Fibroblast of skin of left biceps (primary cell): ENCODE measurements around the gene ELN.
"Not testable (repeated sequence)": the region's sequence is repeated elsewhere in the genome, so short reads cannot be mapped to it uniquely, and the experiment has no call there.

ENCODE experiments used
- DNase-seq, 2 experiments: peaks; one replicate each; pipeline ENCODE4 v3.0.0-alpha.2; 2013; ENCODE audit warnings: low read depth in 2 of 2

The ELN gene

DNA sequence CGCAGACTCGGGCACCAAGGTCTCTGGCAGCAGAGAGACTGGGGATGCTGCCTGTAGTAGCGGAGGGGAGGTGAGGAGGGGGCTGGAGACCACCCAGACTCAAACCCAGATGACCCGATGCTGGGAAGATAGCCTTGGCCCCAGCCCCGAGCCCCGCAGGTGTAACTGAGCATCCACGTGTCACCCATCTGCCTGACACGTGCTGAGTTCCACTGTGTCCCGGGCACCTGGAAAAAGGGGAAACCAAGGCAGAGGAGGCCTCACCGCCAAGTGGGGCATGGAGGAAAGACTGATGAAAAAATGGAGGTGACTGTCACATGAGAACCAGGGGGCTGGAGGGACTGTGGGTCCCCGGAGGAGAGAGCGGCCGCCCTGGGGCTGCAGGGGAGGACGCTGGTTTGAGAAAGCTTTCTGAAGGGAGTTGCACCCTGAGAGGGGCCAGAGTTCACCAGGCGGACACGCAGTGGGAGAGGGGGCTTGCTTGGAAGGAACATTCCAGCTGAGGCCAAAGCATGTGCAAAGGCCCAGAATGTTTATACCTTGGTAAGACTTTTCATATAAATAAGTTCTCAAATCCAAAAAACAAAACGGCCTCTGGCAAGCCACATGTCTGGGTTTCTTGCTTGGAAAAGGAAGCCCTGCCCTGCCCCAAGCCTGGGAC, 27.4 kb upstream of the ELN start:
- no peak for DNase-seq

DNA sequence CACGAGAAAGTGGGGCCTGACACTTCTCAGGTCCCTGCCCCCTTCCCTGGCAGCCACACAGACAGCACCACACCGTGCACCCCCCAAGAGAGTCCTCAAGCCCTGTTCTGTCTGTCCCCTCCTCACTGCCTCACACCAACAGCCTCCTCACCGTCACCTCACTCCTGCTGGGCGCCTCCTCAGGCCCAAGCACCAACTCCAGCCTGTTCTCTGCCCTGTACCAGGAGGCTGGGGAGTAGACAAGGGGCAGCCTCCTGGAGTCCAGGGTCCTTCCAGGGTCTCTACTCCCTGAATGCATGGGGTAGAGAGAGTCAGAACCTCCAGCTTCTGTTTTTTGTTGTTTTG, 26.9 kb upstream of the ELN start:
- no peak for DNase-seq

DNA sequence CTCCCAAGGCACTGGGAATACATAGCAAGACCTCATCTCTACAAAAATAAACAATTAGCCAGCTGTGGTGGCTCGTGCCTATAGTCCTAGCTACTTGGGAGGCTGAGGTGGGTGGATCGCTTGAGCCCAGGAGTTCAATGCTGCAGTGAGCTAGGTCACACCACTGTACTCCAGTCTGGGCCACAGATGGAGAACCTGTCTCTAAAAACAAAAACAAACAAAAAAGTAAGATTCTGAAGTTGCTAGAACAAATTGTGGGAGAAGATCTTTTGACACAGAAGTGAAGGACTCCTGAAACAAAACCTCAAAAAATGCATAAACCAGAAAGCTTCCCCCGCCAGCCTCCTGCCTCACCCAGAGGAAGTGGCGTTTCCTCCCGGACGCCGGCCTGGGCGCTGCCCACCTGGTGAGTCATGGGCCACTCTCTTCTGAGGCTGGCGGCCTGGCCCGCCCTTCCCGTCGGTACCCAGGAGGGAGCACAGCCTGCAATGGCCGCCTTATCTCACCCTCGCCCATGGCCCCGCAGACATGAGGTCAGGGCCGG, 25.4 kb upstream of the ELN start:
- no peak for DNase-seq

- DNase-seq = no peak
Observed at GRCh38 chr7:74003621-74004020, 24.4 kb upstream of the ELN start.

DNA sequence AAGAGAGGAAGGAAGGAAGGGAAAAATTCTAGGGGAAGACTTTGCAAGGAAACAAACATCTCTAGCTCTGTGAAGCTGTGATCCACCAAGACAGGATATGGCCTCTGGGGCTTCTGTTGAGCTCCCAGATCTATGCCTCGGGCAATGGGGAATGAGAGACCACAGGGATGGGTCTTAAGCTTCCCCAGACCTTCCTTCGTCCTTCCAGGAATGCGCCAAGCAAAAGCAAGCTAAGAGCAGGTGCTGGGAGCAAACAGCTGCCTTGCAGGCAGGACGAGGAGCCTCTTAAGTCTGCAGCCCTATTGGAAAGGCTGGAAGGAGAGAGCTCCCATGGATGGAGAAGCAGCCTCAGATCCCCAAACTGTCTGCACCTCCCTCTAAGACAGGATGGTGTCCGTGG, 21.9 kb upstream of the ELN start:
- no peak for DNase-seq

GRCh38 chr7:74006451-74007241, 21.3 kb upstream of the ELN start:
- no peak for DNase-seq

- no peak for DNase-seq
Observed at GRCh38 chr7:74007242-74007567, 20.8 kb upstream of the ELN start.

DNA sequence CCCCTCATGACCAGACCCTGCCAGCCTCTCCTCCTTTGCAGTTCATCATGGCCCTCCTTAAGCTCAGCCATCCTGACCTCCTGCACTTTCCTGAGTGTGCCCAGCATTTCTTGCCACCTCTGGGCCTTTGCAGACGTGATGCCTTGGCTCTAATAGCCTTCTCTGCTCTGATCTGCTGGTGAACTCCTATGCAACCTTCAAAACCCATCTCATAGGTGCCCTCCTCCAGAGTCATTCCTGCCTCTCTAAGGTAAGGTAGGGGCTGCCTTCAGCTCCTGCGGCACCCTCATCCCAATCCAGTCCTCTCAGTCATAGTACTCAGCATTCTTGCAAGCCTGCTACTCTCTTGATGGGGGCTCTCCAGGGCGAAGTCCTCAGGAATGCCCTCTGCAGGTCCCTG, 19.3 kb upstream of the ELN start:
- no peak for DNase-seq

DNA sequence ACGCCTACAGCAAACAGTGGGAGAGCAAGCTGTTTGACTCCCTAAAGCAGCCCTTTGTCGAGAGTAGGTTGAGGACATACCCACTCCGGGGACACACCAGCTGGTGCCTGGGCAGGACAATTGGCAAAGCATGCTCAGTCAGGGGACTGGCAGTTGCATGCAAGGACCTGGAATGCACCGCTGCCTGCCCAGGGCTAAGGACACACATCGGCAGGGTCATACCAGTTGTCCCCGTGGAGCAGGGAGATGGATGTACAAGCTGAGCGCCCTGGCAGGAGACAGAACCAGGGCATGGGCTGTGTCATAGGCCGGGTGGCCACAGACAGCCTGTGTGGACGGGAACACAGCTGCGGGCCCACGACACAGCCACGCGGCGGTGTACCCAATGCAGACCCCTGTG, 18.3 kb upstream of the ELN start:
- DNase-seq = no peak

GRCh38 chr7:74010407-74010806, 17.6 kb upstream of the ELN start:
- DNase-seq = no peak

GRCh38 chr7:74011421-74011820, 16.6 kb upstream of the ELN start:
- DNase-seq = not testable (repeated sequence)

GRCh38 chr7:74012842-74013249, 15.1 kb upstream of the ELN start:
- no peak for DNase-seq

GRCh38 chr7:74013539-74014272, 14.3 kb upstream of the ELN start:
- no peak for DNase-seq

GRCh38 chr7:74014931-74015330, 13.0 kb upstream of the ELN start:
- no peak for DNase-seq

DNA sequence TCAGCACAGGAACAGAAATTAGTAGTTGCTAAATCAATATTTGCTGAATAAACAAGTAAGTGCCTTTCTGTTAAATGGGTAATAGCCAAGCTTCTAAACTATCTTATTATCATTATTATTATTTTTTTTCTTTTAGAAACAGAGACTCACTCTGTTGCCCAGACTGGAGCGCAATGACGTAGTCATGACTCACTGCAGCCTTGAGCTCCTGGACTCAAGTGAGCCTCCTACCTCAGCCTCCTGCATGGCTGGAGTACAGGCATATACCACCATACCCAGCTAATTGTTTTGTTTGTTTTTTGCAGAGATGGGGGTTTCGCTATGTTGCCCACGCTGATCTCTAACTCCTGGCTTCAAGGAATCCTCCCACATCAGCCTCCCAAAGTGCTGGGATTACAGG, 12.3 kb upstream of the ELN start:
- no peak for DNase-seq

- DNase-seq = peak in 1 of 2 experiments; percentile 31
Observed at GRCh38 chr7:74017125-74017524, 10.8 kb upstream of the ELN start.

DNA sequence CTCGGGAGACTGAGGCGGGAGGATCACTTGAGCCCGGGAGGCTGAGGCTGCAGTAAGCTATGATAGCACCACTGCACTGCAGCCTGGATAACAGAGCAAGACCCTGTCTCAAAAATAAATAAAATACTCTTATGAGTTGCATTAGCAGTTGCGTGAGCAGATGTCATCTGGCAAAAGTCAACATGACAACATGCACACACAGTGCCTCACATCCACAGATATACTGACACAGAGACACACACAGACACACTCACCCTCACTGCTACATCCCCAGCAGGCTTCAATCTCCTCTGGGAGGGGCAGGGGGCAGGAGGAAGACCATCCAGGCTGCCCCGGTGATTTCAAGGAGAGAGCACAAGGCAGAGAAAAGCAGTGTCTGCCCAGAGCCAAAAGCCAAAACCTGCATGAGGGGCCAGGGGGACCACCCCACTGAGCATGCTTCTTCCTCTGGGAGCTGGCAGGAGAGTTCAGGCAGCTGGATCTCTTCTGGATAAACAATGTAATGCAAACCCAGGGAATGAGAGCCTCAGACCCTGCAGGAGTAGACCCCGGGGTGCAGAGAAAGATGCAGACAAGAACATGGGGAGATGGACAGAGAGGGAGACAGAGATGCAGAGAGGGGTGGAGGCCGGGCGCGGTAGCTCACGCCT, 9.6 kb upstream of the ELN start:
- no peak for DNase-seq

DNA sequence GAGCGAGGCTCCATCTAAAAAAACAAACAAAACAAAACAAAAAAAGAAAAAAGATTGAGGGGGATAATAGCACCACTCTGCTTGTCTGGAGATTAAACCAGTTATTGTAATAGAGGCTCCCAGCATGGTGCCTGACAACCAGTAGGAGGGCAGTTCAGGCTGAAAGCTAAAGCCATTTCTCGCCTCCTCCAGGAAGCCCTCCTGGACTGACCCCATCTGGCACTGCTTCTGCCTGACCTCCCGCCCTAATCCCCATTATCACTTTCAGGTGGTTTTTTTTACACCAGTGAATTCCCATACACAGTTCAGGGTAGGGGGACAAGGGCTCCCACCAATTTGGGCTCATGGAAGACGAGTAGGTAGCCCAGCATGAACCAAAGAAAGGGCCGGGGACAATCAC, 8.8 kb upstream of the ELN start:
- DNase-seq = no peak

DNA sequence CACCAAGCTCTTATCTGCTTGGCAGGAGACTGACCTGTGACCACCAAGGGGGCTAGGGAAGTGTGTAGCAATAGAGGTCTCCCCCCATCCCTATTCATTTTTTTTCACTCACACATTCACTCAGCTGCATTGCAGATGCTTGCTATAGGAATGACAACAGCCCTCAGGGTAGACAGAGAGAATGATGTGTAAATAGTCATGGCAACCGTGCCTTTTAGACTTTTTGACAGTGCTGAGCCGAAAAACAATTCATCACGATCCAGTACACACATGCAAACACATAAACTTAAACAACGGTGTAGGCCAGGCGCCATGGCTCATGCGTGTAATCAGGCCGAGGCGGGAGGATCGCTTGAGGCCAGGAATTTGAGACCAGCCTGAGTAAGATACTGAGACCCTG, 7.6 kb upstream of the ELN start:
- no peak for DNase-seq

DNA sequence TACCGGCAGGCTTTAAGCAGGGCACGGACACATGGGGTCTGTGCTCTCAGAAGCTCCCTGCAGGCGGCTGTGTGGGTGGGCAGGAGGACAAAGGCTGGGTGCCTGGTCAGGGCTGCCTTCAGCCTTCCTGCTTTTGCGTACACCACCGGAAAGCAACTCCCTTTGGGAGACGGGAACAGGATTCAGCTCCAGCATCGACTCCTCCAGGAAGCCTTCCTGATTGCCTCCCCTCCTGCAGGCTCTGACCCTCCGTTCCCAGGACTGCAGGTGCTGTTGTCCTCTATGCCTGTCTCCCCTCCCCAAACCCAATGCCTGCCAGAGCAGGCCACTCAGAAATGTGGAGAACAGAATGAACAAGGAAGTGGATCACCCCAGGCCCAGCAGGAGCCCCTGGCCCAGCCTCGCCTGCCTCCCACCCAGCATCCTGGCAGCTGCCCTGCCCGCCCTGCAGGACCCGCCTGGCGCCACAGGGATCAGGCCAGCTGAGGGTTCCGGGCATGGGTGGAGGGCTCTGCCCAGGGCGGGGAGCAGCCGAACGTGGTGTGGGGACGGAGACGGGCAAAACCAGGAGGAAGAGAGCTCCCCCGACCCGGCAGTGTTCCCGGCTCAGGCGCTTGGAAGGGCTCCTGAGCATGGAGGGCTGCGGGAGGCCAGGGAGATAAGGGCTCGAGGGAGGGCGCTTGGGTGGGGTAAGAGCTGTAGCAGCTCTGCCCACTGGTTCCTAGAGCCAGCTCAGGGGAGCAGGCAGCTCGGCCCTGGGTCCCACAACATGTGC, 6.2 kb upstream of the ELN start:
- no peak for DNase-seq

DNA sequence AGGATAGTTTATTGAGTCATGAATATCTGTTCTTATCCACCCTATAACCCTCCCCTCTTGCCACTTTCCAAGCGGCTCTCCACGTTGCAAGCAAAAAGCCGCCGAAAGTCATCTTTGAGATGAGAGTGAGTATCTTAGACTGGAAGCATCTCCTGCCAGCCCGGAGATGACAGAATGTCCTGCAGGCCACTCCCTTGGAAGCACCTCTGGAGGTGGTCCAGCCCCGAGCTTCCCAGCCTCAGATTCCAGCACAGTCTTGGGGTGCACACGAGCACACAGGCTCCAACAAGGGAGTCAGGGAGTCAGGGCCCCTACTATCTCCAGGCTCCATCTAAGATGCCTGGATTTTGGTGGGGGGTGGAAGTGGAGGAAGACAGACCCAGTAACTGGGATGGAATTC, 5.5 kb upstream of the ELN start:
- DNase-seq = no peak

DNA sequence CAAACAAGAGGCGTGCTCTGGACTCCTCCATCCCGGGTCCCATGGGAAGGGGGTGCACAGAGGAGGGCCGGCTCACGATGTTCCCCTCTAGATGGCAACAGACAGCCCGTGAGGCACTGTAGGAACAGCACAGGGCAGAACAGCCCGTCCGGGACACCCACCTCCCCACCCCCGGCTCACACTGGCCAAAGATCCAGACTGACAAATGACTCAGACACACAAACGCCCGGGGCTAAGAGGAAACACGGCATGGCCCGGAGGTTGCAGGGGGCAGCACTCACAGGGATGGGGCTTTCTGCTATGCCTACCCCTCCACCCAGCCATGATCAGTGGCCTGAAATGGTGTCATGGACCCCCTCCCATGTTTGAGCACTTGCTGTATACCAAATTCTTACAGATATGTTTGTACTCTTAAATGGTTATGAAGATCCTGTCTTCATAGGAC, 4.9 kb upstream of the ELN start:
- DNase-seq = no peak
